Osteocyte (in vitro differentiated cells): ENCODE results near the gene TJP3. TPM values are rescaled to one million over a fixed set of nuclear protein-coding genes. Genes with fewer than 3 reads are reported as not detected.

ENCODE experiments used
- DNase-seq: peaks from one replicate; pipeline ENCODE4 v3.0.0; 2021; ENCODE audit warnings: mixed read lengths; ENCODE audit not compliant: unreplicated experiment; ENCODE audit errors: extremely low spot score
- H3K27ac Mint-ChIP-seq: one replicate; pipeline ENCODE4 v1.8.0; 2021; ENCODE audit warnings: mild to moderate bottlenecking, mixed read lengths; ENCODE audit not compliant: unreplicated experiment
- H3K27me3 Mint-ChIP-seq: one replicate; pipeline ENCODE4 v1.8.0; 2021; ENCODE audit warnings: mixed read lengths; ENCODE audit not compliant: unreplicated experiment
- H3K36me3 Mint-ChIP-seq: one replicate; pipeline ENCODE4 v1.8.0; 2021; ENCODE audit warnings: mixed read lengths; ENCODE audit not compliant: unreplicated experiment
- H3K4me1 Mint-ChIP-seq: one replicate; pipeline ENCODE4 v1.8.0; 2021; ENCODE audit warnings: mixed read lengths; ENCODE audit not compliant: unreplicated experiment
- H3K4me3 Mint-ChIP-seq: one replicate; pipeline ENCODE4 v1.8.0; 2021; ENCODE audit warnings: mild to moderate bottlenecking, moderate library complexity, mixed read lengths; ENCODE audit not compliant: unreplicated experiment
- H3K9me3 Mint-ChIP-seq: one replicate; pipeline ENCODE4 v1.8.0; 2021; ENCODE audit warnings: mixed read lengths; ENCODE audit not compliant: unreplicated experiment
- CTCF ChIP-seq: fragments of 200-600 bp; sonication (generic); IDR thresholded peaks from 2 replicates; pipeline ENCODE4 v1.5.0; 2021; ENCODE audit warnings: antibody characterized with exemption, mild to moderate bottlenecking, moderate library complexity
- total RNA-seq: library from RNA; stranded (reverse); gene quantifications from 2 replicates; pipeline ENCODE4 v1.2.1, GENCODE V29; 2021

Gene TJP3
- total RNA-seq, 1 donor from 2014 or later: not detected

GRCh38 chr19:3696660-3696995 is 11.6 kb upstream of the TJP3 start:
- Mint-ChIP-seq H3K36me3 (no peaks in the 10 kb centered on the region), H3K4me1 (peaks cover 32% of the 10 kb centered on the region), H3K9me3 (no peaks in the 10 kb centered on the region), H3K4me3 (no peak overlapping the region), H3K27ac (no peak overlapping the region), H3K27me3 (no peaks in the 10 kb centered on the region)
- no peak for TF ChIP-seq CTCF
- no peak for DNase-seq

- peak overlapping the region; percentile 23 for H3K27ac Mint-ChIP-seq
- H3K9me3 Mint-ChIP-seq: no peaks in the 10 kb centered on the region
- no peak overlapping the region for H3K4me3 Mint-ChIP-seq
- peaks cover 31% of the 10 kb centered on the region for H3K4me1 Mint-ChIP-seq
- H3K36me3 Mint-ChIP-seq: no peaks in the 10 kb centered on the region
- no peak for DNase-seq
- no peaks in the 10 kb centered on the region for H3K27me3 Mint-ChIP-seq
- TF ChIP-seq CTCF: no peak
These were observed 11.1 kb upstream of the TJP3 start for GRCh38 chr19:3697094-3697493.

- Mint-ChIP-seq H3K4me1 (peaks cover 26% of the 10 kb centered on the region), H3K27ac (peak overlapping the region; percentile 50), H3K9me3 (no peaks in the 10 kb centered on the region), H3K4me3 (peak overlapping the region; percentile 51), H3K27me3 (no peaks in the 10 kb centered on the region), H3K36me3 (no peaks in the 10 kb centered on the region)
- DNase-seq: no peak
- no peak for TF ChIP-seq CTCF
These were observed 10.4 kb upstream of the TJP3 start for GRCh38 chr19:3697671-3698385.

- Mint-ChIP-seq H3K4me1 (peaks cover 24% of the 10 kb centered on the region), H3K36me3 (no peaks in the 10 kb centered on the region), H3K27ac (peak overlapping the region; percentile 50), H3K9me3 (no peaks in the 10 kb centered on the region), H3K27me3 (no peaks in the 10 kb centered on the region), H3K4me3 (peak overlapping the region; percentile 51)
- DNase-seq: no peak
- no peak for TF ChIP-seq CTCF
These were observed 9.7 kb upstream of the TJP3 start for GRCh38 chr19:3698386-3698950.

DNA sequence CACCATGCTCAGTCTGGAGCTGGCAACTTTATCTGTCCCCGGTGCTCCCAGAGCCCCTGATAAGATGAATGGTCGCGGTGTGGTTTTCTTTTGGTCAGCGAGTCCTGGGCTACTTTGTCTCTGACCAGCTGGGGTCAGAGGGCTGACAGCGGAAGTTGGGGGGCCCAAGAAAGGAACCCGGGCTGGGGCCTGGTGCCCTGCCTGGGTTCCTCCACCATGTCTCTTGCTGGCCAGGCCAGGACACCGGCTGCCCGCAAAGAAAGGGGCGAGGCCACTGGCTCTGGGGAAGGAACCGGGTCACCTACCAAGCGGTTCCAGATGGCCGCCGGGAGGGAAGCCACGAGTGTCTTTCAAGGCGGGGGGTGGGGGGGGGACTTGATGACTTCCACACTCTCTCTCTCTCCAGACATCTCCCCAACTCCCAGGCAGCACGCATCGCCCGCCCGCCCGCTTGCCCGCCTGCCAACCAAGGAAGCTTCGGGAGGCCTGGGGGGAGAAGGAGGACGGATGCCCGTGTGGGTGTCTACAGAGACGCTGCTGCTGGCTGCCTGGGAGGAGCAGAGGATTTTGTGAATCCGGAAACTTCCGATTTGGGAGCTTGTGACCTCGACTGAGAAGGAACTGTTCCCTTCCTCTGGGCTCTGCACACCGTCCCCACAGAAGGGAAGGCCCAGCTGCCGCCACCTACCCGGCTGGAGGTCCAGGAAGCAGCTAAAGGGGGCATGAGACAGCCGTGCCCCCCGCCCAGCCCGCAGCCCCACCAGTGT is 9.0 kb upstream of the TJP3 start:
- peak overlapping the region; percentile 89 for H3K27ac Mint-ChIP-seq
- DNase-seq: no peak
- H3K4me1 Mint-ChIP-seq: peaks cover 24% of the 10 kb centered on the region

More for the DNA sequence above, 9.0 kb upstream of the TJP3 start:
- Mint-ChIP-seq H3K9me3 (no peaks in the 10 kb centered on the region), H3K36me3 (no peaks in the 10 kb centered on the region), H3K4me3 (peak overlapping the region; percentile 92), H3K27me3 (no peaks in the 10 kb centered on the region)
- TF ChIP-seq CTCF: no peak
